Hepatocyte (in vitro differentiated cells): ENCODE results near the gene NT5C1B.

Experiments
- CTCF ChIP-seq: fragments of 200-600 bp; sonication (generic); IDR thresholded peaks from 2 replicates; pipeline ENCODE4 v1.5.1; 2016; ENCODE audit warnings: antibody characterized with exemption, mild to moderate bottlenecking; ENCODE audit not compliant: poor library complexity
- EZH2 ChIP-seq: fragments of 200-600 bp; sonication (generic); IDR thresholded peaks from 2 replicates; pipeline ENCODE4 v1.6.1; 2016; ENCODE audit warnings: antibody characterized with exemption, mild to moderate bottlenecking, borderline replicate concordance
- EZH2phosphoT487 ChIP-seq: fragments of 200-600 bp; sonication (generic); IDR thresholded peaks from one replicate; pipeline ENCODE4 v1.6.1; 2018; ENCODE audit warnings: antibody characterized with exemption, mild to moderate bottlenecking, low read depth, moderate library complexity; ENCODE audit not compliant: unreplicated experiment, severe bottlenecking

- TF ChIP-seq CTCF (no peak), EZH2 (no peak), EZH2phosphoT487 (no peak)
Measured at GRCh38 chr2:18546567-18546966, 42.8 kb downstream of the NT5C1B start.
